Activated T-cell treated with anti-CD3 and anti-CD28 coated beads for 48 hours (primary cell): Measurements from ENCODE around the gene CAMTA1.
"Not testable (repeated sequence)": the region's sequence is repeated elsewhere in the genome, so short reads cannot be mapped to it uniquely, and the experiment has no call there.

Experiments
- DNase-seq: peaks from one replicate; pipeline ENCODE4 v3.0.0-alpha.2; 2020; ENCODE audit warnings: low read depth

The CAMTA1 gene

GRCh38 chr1:6809461-6809860, 24.2 kb downstream of the CAMTA1 start:
- DNase-seq = no peak

DNA sequence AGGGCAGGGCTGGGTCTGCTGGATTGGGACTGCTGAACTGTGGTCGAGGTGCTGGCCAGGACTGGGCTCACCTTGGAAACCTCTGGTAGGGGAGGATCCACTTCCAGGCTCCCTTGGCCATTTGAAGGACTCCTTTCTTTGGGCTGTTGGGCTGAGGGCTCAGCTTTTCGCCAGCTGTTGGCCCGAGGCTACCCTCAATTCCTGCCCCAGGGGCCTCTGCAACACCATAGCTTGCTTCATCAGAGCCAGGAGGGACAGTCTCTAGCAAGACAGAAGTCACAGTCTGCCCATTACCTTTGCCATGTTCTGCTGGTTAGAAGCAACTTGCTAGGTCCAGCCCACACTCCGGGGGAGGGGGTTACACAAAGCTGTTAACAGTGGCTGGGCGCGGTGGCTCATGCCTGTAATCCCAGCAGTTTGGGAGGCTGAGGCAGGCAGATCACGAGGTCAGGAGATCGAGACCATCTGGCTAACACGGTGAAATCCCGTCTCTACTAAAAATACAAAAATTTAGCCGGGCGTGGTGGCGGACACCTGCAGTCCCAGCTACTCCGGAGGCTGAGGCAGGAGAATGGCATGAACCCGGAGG, 25.0 kb downstream of the CAMTA1 start:
- not testable (repeated sequence) for DNase-seq

GRCh38 chr1:6811583-6811982, 26.3 kb downstream of the CAMTA1 start:
- DNase-seq = no peak

DNA sequence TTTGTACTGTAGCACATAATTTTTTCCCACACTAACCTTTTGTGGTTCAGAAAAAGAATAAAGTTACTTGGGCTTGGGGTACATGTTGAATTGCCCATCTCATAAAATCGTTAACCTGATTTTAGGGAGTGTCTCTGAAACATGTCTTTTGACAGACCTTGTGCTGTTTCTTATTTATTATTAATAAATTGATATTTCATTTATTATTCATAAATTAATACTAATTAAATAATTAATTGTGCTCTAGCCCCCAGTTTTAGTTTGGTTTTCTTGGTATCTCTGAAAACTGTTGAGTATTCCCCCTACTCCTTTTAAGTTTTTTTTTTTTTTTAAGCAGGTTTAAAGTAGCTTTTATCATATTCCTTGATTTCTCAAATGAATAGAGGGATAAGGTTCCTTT, 27.9 kb downstream of the CAMTA1 start:
- no peak for DNase-seq

DNA sequence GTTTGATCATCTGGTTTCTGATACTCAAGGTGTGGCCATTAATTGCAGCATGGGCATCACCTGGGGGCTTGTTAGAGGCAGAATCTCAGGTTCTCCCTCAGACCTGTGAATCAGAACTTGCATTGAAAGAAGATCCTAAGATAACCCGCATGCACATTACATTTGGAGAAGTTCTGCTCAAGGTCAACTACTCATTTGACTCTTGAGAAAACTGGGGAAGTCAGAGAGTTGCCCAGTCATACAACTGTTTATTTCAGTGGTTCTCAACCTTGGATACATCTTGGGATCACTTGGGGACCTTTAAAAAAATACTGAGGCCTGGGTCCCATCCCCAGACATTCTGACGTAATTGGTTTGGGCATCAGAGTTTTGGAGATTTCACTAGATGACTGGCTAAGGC, 30.5 kb downstream of the CAMTA1 start:
- DNase-seq = no peak

DNA sequence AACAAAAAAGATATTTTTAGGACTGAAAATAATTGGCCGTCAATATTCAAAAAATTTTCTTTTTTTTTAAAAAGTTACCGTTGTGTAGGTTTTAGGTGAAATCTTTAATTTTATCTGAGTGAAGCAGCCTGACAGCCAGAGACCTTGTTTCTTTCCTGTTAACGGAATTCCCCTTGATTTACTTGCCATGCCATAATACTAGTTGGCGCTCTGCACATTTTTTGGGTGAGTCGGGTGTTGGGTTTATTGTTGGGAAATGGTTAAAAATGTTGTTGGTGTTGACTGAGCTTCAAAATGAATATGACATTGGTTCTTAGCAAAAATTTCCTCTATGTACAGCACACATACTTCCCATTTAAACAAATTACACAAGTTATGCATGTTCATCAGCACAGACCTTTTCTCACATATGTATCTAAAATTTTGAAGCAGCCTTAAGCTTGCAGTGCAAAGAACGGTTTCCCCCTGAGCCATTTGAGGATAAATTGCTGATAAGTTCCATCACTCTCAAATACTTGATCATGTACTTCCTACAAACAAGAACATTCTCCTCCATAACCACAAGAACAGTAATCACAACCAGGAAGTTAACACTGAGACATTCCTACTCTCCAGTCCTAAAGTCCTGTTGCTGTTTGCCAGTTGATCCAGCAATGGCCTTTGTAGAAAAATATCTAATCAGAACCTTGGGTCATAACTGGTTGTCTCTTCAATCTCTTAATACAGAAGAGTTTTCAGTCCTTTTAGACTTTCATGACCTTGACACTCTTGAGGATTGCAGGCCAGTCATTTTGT, 34.2 kb downstream of the CAMTA1 start:
- DNase-seq = no peak

DNA sequence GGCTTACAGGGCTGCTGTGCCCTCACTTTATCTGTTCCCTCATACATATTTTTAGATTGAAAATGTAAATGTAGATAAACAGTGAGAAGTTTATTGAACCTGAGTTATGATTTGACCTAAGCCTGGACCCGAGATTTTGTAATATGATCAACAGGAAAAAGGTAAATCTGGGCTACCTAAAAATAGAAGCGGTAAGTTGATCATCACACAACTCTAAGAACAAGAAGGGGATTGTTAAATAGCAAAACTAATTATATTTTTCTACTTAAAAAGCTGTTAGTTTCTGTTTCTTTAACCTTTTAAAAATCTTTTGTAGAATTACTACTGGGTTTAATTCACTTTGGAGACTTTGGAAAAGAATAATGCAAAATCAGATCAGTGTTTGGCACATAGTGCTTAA, 35.6 kb downstream of the CAMTA1 start:
- no peak for DNase-seq

DNA sequence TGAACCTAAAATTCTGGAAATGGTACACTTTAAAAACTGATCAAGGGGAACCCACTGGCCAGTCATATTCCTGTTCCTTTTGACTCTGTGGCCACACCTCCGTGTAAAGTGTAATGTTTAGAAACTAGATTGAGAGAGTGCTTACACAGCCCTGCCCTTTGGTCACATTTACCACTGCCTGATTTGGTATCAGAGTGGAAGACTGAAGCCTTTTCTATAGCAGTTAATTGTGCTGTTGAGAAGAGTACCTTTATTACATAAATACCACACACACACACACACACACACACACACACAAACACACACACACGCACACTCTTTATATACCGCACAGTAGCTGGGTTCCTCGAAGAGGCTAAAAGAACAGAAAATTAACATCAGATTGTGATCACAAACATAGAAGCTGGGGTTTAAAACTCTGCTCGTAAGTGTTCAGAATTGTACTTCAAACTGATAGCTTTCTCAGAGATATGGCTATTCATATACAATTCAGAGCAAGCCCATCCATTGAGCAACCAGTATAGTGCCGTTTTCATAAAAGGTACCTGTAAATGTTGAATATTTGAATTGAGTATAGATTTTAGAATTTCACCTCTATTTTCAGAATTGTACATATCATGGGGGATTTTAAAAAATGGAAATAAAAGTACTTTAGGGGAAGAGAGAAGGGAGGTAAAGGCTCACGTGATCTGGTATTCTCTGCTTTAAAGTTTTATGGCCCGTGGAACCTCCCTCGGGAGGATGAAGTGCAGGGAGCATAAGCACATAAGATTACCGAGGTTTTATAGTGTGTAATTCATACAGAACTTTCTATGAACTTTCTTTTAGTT, 37.5 kb downstream of the CAMTA1 start:
- DNase-seq = no peak

DNA sequence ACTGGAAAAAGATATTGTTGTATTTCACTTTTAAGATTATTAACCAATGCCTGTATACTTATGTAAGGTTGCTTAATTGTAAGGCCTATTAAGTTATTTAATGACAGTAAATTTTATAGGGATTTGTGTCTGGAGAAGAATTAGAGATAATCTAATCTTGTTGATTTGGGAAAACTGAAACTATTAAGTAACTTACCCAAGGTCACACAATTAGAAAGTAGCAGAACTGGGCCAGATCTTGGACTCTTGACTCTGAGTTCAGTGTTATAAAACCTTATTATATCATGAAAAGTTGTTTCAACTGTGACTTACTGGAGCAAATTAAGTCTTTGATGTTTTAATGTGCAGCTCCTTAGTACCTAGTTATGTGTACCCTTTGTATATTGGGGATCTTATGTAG, 38.5 kb downstream of the CAMTA1 start:
- DNase-seq = no peak

DNA sequence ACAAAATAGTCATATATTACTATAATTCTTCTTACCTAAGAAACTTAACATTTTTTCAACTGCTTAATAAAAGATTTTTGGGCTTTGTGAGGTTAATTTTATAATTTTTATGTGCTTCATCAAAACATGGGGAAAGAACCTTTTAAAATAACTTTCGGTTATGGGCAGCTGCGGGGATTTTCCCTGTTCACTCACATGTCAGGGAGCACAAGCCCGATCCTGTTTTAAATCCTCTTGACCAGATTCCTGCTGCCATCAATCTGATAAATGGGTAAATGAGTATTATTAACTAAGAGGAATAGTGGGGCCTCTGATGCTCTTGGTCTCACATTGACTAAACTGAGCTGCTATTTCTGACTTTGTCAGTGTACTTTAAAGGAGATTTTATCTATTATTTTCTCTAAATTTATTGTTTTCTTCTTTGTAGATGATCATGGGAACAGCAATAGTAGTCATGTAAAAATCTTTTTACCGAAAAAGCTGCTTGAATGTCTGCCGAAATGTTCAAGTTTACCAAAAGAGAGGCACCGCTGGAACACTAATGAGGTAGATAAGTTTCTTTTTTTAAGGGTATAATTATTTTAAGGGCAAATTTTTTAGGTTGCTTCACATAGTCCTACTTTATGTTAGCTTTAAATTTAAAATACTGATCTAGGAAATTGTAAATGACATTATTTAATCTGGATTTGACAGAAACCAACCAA, 39.6 kb downstream of the CAMTA1 start:
- DNase-seq = no peak

DNA sequence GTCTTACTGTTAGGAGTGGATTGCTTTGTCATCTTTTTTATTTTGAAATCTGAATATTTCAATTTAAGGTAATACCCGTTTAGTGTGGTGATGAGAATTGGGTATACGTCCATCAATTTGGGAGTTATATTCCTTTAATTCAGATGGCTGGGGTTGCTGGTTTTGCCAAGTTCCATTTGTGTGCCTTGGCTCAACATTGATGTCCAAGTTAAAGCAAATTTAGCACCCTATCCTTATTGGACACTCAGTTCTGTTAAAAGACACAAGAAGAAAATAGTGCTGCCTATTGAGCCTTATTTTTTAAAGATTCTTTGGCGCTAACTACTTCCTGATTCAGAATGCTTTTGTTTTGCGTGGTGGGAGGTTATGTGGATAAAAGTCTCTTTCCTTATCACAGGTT, 40.6 kb downstream of the CAMTA1 start:
- DNase-seq = no peak

GRCh38 chr1:6827079-6827478, 41.8 kb downstream of the CAMTA1 start:
- DNase-seq = no peak

- DNase-seq = no peak
Measured at GRCh38 chr1:6827630-6828165, 42.4 kb downstream of the CAMTA1 start.

- DNase-seq = no peak
Measured at GRCh38 chr1:6831366-6831765, 46.1 kb downstream of the CAMTA1 start.

DNA sequence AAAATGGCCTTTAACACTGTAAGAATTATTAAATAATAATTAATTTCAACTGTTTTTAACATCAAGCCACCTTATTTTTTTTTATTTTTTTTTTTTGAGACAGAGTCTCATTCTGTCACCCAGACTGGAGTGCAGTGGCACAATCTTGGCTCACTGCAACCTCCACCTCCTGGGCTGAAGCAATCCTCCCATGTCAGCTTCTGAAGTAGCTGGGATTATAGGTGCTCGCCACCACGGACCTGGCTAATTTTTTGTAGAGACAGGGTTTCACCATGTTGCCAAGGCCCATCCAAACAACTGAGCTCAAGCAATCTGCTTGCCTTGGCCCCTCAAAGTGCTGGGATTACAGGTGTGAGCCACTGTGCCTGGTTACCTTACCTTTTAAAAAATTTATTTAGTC, 46.8 kb downstream of the CAMTA1 start:
- not testable (repeated sequence) for DNase-seq

DNA sequence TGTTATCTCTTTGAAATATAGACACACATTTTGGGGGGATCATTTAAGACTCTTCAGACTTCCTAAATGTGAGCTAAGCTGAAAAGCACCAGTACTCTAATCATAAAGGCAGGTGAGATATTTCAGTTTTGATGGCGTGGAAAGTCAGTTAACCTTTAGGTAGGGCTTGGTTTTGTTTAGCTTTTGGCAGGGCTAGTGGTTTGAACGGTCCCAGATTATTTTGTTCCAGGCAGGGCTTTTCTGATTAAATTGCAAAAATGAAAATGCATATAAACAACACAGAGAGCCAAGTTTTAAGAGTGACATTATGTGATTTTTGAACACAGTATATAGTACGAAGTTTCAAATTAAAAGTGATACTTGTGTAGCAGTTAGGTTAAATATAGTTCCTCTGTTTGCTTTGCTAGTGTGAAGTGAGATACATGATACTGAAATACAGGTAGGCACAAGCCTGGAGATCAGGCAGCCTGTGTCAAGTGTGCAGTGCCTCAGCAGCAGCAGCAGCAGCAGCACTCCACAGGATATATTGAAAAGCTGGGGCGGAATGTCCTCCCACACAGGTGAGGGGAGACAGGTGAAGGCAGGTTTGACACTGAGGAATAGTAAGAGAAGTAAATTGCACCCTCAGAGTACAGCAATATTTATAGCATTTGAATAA, 47.4 kb downstream of the CAMTA1 start:
- DNase-seq = no peak

GRCh38 chr1:6833804-6834203, 48.5 kb downstream of the CAMTA1 start:
- no peak for DNase-seq

DNA sequence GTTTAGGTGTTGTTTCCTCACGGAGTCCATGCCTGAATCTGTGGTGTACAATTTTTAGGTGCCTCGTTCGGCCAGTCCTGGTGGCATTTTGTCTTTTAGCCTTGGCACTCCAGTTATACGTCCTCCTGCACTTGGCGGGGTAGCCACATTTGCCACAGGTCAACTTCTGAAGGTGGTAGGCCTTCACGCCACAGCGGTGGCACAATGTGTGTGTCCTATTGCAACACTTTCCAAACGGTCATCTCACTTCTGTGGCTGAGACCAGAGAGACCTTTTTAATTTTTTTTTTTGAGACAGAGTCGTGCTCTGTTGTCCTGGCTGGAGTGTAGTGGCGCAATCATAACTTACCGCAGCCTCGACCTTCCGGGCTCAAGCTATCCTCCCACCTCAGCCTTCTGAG, 49.1 kb downstream of the CAMTA1 start:
- no peak for DNase-seq

- DNase-seq = no peak
Measured at GRCh38 chr1:6835139-6835538, 49.9 kb downstream of the CAMTA1 start.

GRCh38 chr1:6842301-6842700, 57.0 kb downstream of the CAMTA1 start:
- no peak for DNase-seq

- not testable (repeated sequence) for DNase-seq
Measured at GRCh38 chr1:6845786-6846185, 60.5 kb downstream of the CAMTA1 start.

- no peak for DNase-seq
Measured at GRCh38 chr1:6848816-6849215, 63.6 kb downstream of the CAMTA1 start.
